ENCODE data around the gene FLVCR2.
"Not testable (repeated sequence)": the region's sequence is repeated elsewhere in the genome, so short reads cannot be mapped to it uniquely, and the experiment has no call there.

FLVCR2 gene

GRCh38 chr14:75650253-75651058, 72.0 kb downstream of the FLVCR2 start:
- no peak for DNase-seq
- in situ Hi-C loops (cut with MboI; ENCODE audit: low pct_unique_long_range_greater_than_20kb, low sequenced_read_pairs) = no loop called here

- no peak for DNase-seq
- in situ Hi-C loops (cut with MboI; ENCODE audit: low pct_unique_long_range_greater_than_20kb, low sequenced_read_pairs) = no loop called here
Measured at GRCh38 chr14:75653563-75653962, 75.1 kb downstream of the FLVCR2 start.

GRCh38 chr14:75654127-75654732, 75.8 kb downstream of the FLVCR2 start:
- DNase-seq = peak; percentile 85
- in situ Hi-C loops (cut with MboI; ENCODE audit: low pct_unique_long_range_greater_than_20kb, low sequenced_read_pairs) = no loop called here

GRCh38 chr14:75655235-75655634, 76.8 kb downstream of the FLVCR2 start:
- in situ Hi-C loops (cut with MboI; ENCODE audit: low pct_unique_long_range_greater_than_20kb, low sequenced_read_pairs) = no loop called here
- DNase-seq = no peak

GRCh38 chr14:75657331-75657730, 78.9 kb downstream of the FLVCR2 start:
- in situ Hi-C loops (cut with MboI; ENCODE audit: low pct_unique_long_range_greater_than_20kb, low sequenced_read_pairs) = no loop called here
- no peak for DNase-seq

GRCh38 chr14:75658957-75659356, 80.5 kb downstream of the FLVCR2 start:
- in situ Hi-C loops (cut with MboI; ENCODE audit: low pct_unique_long_range_greater_than_20kb, low sequenced_read_pairs) = no loop called here
- no peak for DNase-seq

GRCh38 chr14:75660238-75660629, 81.8 kb downstream of the FLVCR2 start:
- in situ Hi-C loops (cut with MboI; ENCODE audit: low pct_unique_long_range_greater_than_20kb, low sequenced_read_pairs) = no loop called here
- DNase-seq = peak; percentile 5

GRCh38 chr14:75660630-75661498, 82.4 kb downstream of the FLVCR2 start, which contains the start of the genes ERG28 and TTLL5:
Gene ERG28, minus strand, starts transcription at chr14:75660876. Its CDS starts 3,374 bp downstream, at chr14:75657502.
Gene TTLL5, plus strand, starts transcription at chr14:75661246. Its CDS starts 1,904 bp downstream, at chr14:75663150.
- DNase-seq = peak; percentile 98
- in situ Hi-C loops (cut with MboI; ENCODE audit: low pct_unique_long_range_greater_than_20kb, low sequenced_read_pairs) = no loop called here

GRCh38 chr14:75661499-75661814, 83.0 kb downstream of the FLVCR2 start:
- in situ Hi-C loops (cut with MboI; ENCODE audit: low pct_unique_long_range_greater_than_20kb, low sequenced_read_pairs) = no loop called here
- DNase-seq = no peak

- in situ Hi-C loops (cut with MboI; ENCODE audit: low pct_unique_long_range_greater_than_20kb, low sequenced_read_pairs) = no loop called here
Measured at GRCh38 chr14:75662966-75663365, 84.5 kb downstream of the FLVCR2 start.

GRCh38 chr14:75667099-75667765, 88.8 kb downstream of the FLVCR2 start:
- in situ Hi-C loops (cut with MboI; ENCODE audit: low pct_unique_long_range_greater_than_20kb, low sequenced_read_pairs) = no loop called here
- no peak for DNase-seq

More at GRCh38 chr14:75662966-75663365, 84.5 kb downstream of the FLVCR2 start:
- DNase-seq = no peak

- DNase-seq = no peak
- in situ Hi-C loops (cut with MboI; ENCODE audit: low pct_unique_long_range_greater_than_20kb, low sequenced_read_pairs) = no loop called here
Measured at GRCh38 chr14:75672605-75673192, 94.3 kb downstream of the FLVCR2 start.

- in situ Hi-C loops (cut with MboI; ENCODE audit: low pct_unique_long_range_greater_than_20kb, low sequenced_read_pairs) = no loop called here
- no peak for DNase-seq
Measured at GRCh38 chr14:75673345-75674035, 95.1 kb downstream of the FLVCR2 start.

GRCh38 chr14:75675265-75675960, 97.0 kb downstream of the FLVCR2 start:
- in situ Hi-C loops (cut with MboI; ENCODE audit: low pct_unique_long_range_greater_than_20kb, low sequenced_read_pairs) = no loop called here
- DNase-seq = peak; percentile 46

GRCh38 chr14:75685910-75686309, 107.5 kb downstream of the FLVCR2 start:
- in situ Hi-C loops (cut with MboI; ENCODE audit: low pct_unique_long_range_greater_than_20kb, low sequenced_read_pairs) = no loop called here
- no peak for DNase-seq

- in situ Hi-C loops (cut with MboI; ENCODE audit: low pct_unique_long_range_greater_than_20kb, low sequenced_read_pairs) = no loop called here
- DNase-seq = no peak
Measured at GRCh38 chr14:75689012-75689411, 110.6 kb downstream of the FLVCR2 start.

- in situ Hi-C loops (cut with MboI; ENCODE audit: low pct_unique_long_range_greater_than_20kb, low sequenced_read_pairs) = no loop called here
- no peak for DNase-seq
Measured at GRCh38 chr14:75690010-75690409, 111.6 kb downstream of the FLVCR2 start.

GRCh38 chr14:75695025-75695424, 116.6 kb downstream of the FLVCR2 start:
- DNase-seq; in situ Hi-C loops (cut with MboI; ENCODE audit: low pct_unique_long_range_greater_than_20kb, low sequenced_read_pairs): not testable (repeated sequence)

All from KBM-7 (cell line).